ENCODE measurements around the gene GATAD2B.
"Not testable (repeated sequence)": the region's sequence is repeated elsewhere in the genome, so short reads cannot be mapped to it uniquely, and the experiment has no call there.

Gene GATAD2B

DNA sequence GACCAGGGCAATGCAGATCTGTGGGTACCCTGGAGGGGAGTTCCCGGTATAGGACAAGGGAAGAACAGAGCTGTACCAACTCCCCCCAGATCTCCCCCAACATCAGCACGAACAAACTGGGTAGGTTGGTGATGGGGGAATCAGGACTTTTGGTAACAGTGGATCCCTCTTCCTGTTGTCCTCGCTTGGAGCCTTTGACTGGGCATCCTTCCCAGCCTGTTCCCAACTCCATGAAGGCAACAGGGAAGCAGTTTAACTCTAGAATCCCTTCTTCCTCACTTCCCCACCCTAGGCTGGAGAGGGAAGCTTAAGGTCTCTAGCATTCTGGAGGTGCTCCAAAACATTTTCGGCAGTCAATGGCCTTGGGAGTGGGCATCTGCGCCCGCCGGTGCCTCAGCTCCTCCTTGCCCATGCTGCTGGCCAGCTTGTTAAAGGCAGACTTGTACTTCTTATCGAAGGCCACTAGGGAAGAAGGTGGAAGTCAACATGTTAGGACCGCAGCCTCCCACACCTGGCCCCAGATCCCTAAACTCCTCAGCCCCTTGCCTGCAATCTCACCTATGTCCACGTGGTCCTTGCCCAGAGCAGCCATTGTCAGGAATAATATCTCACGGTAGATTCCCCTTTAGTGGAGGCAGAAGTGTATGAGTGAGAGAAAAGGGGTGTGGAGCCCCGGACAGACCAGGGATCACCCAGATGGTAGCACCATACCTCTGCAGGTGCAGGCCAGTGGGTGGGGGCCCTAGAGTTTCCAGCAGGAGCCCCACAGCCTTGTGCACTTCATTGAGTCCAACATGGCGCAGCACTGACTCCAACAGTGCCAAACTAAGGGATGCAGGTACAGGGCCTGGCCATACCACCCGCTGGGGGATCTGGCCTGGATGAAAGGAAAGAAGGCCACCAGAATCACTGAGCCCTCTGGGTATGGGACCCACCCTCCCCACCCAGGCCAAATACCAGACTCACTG lies 7.5 kb upstream of the GATAD2B start:
- in situ Hi-C loops (cut with MboI; ENCODE audit: low sequenced_read_pairs), result no loop called here

DNA sequence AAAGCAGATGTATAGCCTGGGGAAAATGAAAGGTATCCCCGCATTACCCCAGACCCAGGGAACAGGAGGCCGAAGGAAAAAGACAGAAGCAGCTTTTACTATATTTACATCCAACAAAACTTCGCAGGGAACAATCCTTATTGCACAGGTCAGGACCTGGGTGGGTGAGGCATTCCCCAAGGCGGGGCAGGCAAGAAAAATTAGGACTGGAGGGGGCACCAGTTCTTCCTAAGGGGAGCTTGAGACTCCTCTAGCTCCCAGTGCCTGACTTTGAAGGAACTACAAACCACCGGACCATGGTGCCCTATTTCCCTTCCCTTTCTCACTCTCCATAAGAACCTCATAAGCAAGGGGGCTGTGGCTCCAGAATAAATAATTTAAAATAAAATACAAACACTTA lies 6.7 kb upstream of the GATAD2B start:
- in situ Hi-C loops (cut with MboI; ENCODE audit: low sequenced_read_pairs), result no loop called here

DNA sequence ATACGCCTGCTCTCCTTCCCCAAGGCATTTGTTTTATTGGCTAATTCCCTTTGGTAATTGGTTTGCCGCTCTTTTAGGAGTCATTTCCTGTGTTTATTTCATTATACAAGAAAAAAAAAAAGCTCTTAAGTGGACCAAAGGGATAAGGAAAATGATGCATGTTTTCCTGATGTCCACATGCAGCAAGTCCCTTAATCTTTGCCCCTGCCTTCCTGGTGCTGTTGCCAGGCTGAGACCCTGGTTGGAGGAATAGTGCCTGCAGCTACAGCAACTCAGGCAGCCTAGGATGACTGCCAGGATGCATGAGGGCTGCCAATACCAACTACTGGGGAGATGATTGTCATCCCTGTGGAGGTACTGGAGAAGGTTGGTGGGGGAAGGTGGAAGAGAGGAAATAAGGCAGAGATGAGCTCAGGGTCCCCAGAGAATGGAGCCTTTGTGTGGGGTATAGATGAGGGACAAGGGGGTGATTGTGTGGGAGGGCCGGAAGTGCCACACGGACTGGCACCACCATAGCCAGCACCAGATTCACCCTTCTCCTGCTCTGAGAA lies 6.1 kb upstream of the GATAD2B start:
- in situ Hi-C loops (cut with MboI; ENCODE audit: low sequenced_read_pairs), result no loop called here

DNA sequence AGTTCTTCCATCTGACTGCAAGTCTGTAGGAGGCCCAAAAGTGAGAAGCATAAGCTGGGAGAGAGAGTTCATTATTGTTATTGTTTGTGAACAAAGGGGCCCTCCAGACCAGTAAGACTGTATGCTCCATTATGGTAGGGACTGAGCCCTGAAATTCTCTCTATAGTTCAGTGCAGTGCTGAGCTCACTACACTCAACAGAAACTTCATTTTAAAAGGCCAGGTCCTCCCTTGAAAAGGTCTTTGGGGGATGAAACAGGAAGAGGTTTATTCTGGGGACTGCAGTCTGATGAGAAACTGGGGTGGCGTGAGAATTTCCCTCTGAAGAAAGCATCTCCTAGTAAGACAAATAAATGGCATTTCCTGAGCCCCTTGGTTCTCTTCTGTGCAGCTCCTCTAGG lies 5.5 kb upstream of the GATAD2B start:
- in situ Hi-C loops (cut with MboI; ENCODE audit: low sequenced_read_pairs), result no loop called here

DNA sequence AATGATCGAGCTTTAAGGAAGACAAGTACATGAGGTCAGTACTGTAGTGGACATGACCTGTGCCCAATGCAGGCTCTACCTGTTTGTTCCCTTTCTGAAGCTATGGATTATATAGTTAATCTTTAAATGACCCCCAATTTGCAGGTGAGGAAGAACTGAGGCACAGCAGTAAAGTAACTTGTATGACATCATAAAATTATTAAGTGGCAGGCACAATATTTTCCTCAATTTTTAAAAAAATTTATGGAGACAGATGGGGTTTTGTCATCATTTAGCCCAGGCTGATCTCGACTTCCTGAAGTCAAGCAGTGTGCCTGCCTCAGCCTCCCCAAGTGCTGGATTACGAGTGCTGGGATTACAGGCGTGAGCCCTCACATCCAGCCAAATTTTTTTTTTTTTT lies 3.6 kb upstream of the GATAD2B start:
- in situ Hi-C loops (cut with MboI; ENCODE audit: low sequenced_read_pairs), result no loop called here

DNA sequence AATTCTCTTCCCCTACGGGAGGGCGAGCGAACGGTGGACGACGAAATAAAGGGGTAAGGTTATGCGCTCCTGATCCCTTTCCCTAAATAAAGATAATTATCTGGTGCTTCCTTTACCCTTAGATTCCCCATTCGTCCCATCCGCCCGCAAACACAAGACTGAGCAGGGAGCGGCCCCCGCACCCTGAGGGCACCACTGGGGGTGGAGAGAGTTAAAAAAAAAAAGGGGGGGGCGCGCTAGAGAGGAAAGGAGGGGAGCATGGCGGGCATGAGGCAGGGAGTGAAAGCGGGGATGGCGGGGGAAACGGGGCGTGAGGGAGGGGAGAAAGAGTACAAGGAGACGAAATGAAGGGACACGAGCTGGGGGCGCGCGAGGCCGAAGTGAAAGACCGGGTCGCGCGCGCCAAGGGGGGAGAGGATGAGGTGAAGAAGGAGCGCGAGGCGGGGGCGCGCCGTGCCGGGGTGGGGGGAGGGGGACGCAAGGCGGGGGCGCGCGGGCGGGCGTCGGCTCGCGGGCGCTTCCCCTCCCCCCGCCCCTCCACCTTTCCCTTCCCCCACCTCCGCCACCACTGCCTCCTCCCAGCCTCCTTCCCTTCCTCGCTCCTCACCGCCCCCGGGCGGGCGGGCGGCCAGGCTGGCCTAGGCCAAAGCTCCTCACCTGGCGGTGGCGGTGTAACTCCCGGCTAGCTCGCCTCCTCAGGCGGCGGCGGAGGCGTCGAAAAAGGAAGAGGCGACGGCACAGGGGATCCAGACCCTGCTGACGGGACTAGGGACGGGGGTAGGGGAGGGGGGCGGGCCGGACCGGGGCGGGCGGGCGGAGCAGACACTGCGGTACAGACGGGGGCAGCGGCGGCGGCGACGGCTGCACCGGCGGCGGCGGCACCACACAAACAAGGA lies 448 bp downstream of the GATAD2B start:
- in situ Hi-C loops (cut with MboI; ENCODE audit: low sequenced_read_pairs), result no loop called here

DNA sequence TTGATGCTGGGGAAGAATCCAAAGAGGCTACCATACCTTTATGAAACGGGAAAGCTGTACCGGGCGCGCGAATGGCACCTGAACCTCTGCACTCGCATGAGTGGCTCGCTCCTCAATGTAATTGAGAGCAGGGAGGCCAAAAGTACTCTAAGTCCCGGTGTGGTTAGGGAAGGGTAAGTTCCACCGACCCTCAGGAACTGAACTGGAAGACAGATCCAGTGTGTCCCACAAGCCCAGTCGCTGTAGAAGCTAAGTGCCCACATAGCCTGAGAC lies 1.0 kb downstream of the GATAD2B start:
- in situ Hi-C loops (cut with MboI; ENCODE audit: low sequenced_read_pairs), result no loop called here

DNA sequence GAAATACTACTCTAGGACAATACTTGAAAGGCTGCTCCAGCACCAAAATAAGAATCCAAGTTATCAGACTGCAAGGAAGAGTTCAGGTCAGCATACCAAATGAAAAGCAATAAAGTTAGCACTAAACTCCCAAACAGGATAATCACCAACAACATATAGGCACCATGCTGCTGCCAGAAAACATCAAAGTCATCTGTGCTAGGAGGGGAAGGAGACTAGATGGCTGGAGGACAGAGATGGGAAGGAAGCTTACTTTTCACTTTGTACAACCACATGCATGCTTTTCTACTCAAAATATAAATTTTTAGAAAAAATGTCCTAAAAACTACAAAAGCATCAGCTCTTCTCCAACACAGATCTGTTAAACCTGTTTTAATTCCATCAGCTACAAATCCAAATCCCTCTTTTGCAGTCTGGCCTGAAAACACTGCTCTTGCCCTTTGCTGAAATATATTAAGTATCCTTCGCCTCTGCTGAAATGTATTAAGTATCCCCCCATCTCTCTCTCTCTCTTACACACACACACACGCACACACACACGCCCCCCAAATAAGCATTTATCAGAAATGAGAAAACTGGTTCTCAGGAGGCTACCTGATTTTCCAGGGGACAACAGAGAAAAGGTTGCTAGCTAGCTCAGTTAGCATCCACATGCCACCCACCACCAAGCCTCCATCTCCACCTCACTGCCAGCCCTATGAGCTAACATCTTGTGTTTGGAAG lies 1.5 kb downstream of the GATAD2B start:
- in situ Hi-C loops (cut with MboI; ENCODE audit: low sequenced_read_pairs), result no loop called here

DNA sequence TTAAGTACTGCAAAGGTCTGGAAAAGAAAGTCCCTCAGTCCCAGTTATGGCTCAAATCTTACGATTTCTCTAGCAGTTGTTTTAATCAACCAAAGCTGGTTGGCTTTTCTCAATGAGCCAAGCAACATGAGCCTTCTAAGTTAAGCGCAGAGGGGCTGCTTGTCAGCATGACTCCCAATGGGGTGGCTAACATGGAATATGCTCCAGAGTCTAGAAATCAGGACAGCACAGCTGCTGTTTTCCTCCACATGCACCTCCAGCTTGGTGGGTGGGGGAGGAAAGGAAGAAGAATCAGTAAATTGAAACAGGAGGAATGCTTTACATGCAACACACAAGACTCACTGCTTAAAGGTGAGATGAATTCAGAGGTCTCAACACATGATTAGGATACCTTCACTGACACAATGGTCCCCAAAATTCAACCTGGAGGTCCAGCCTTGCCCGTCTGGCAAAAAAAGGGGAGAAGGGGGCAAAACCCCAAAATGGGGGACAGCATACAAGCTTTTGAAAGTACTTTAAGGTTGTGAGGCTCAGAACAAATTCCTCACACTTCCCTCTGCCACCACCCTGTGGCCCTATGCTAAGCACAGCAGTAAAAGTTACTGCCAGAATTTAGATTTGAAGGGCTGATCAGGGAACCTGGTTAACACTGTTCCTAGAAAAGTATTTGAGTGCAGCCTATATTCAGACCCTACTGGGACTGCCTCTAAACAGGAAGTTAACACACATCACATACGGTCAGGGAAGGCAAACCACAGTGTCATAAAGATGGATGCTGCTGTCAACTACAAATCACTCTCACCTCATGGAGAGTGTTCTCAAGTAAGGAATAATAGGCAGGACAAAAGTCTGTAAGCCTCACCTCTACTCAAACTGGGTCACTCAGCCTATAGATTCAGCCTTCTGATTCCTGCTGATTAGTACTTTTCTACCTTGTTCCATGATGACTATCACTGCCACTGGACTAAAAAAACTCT lies 2.6 kb downstream of the GATAD2B start:
- in situ Hi-C loops (cut with MboI; ENCODE audit: low sequenced_read_pairs), result no loop called here

DNA sequence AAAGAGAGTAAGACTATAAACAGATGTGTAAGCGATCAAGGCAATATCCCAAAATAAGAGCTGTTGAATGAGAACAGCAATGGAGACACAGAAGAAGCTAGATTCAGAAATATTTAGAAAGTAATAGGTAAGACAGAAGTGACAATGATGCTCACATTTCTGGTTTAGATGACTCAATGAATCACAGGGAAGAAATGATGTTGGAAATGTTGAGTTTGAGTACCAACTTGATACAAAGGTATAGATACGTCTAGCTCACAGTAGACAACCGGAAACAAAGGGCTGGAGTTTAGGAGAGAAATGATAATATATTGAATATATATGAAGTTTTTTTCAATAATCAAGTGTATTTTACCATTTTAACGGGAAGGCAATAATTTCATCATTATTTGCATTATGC lies 6.5 kb downstream of the GATAD2B start:
- in situ Hi-C loops (cut with MboI; ENCODE audit: low sequenced_read_pairs), result no loop called here

DNA sequence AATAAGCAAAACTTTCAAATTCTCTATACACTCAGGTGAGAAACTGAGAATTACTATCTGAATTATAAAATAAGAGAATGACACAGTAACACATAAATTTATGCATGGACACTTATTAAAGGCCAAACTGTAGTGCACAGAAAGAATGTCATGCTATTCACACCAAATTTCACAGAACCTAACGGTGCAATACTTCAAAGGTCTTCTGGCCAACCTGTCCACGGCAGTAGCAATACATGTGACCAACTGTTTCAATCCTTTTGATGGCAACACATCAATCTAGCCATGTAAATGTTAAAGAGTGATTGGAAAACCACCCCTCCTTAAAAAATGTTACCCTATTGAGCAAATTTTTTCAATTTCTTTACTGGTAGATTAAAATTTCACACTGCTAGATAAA lies 10.4 kb downstream of the GATAD2B start:
- in situ Hi-C loops (cut with MboI; ENCODE audit: low sequenced_read_pairs), result no loop called here

DNA sequence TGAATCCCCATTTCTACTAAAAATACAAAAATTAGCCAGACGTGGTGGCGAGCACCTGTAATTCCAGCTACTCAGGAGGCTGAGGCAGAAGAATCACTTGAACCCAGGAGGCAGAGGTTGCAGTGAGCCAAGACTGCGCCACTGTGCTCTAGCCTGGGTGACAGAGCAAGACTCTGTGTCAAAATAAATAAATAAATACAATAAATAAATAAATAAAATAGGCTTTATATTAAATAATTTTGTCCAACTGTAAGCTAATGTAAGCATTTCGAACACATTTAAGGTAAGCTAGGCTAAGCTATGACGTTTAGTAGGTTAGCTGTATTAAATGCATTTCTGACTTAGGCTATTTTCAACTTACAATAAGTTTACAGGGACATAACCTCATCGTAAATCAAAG lies 12.2 kb downstream of the GATAD2B start:
- in situ Hi-C loops (cut with MboI; ENCODE audit: low sequenced_read_pairs), result not testable (repeated sequence)

DNA sequence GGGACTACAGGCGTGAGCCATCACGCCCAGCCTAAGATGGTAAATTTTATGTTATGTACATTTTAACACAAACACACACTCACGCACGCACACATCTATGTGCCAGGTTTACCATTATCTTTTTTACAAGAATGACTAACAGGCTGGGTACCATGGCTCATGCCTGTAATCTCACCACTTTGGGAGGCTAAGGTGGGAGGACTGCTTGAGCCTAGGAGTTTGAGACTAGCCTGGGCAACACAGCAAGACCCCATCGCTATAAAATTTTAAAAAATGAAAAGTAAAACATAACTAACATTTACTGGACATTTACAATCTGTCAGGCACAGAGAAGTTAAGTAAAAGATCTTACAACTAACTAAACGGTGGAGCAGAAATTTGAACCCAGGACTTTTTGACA lies 14.7 kb downstream of the GATAD2B start:
- in situ Hi-C loops (cut with MboI; ENCODE audit: low sequenced_read_pairs), result no loop called here

DNA sequence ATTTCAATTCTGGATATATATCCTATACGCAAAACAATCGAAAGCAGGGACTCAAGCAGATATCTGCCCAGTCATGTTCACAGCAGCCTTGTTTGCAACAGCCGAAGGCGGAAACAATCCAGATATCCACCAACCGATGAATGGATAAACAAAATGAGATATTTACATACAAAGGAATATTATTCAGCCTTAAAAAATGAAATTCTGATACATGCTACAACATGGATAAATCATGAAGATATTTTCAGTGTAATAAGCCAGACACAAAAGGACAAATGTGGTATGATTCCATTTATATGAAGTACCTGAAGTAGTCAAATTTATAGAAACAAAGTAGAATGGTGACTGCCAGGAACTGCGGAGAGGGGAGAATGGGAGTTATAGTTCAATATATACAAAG lies 15.6 kb downstream of the GATAD2B start:
- in situ Hi-C loops (cut with MboI; ENCODE audit: low sequenced_read_pairs), result no loop called here

DNA sequence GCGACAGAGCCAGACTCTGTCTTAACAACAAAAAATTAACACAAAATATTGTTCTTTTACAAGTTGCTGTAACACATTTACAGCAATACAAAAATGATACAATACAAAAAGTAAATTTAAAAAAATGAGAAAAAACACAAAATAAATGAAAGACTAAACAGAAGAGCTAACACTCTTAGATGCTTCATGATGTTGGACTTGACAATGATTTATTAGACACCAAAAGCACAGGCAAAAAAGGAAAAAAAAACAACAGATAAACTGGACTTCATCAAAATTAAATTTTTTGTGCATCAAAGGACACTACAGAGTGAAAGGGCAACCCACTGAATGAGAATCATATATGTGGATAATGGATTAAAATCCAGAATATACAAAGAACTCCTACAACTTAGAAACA lies 16.4 kb downstream of the GATAD2B start:
- in situ Hi-C loops (cut with MboI; ENCODE audit: low sequenced_read_pairs), result no loop called here

DNA sequence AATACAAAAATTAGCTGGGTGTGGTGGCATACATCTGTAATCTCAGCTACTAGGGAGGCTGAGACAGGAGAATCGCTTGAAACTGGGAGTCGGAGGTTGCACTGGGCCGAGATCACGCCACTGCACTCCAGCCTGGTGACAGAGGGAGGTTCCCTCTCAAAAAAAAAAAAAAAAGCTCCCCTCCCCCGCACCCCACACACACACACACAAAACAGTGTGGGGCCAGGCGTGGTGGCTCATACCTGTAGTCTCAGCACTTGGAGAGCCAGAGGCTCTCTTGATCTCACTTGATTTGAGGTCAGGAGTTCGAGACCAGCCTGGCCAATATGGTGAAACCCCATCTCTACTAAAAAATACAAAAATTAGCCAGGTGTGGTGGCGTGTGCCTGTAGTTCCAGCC lies 16.9 kb downstream of the GATAD2B start:
- in situ Hi-C loops (cut with MboI; ENCODE audit: low sequenced_read_pairs), result not testable (repeated sequence)

DNA sequence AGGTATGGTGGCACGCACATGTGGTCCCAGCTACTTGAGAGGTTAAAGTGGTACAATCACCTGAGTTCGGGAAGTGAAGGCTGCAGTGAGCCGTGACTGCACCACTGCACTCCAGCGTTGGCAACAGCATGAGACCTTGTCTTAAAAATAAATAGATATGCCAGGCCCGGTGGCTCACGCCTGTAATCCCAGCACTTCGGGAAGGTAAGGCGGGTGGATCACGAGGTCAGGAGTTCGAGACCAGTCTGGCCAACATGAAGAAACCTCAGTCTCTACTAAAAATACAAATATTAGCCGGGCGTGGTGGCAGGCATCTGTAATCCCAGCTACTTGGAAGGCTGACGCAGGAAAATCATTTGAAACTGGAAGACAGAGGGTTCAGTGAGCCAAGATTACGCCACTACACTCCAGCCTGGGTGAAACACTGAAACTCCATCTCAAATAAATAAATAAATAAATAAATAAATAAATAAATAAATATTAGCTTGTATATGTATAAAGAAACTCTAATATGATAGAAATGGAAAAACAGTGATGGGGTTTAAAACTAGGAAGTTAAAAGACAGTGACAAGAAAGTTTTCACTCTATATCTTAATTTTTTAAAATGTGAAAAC lies 18.8 kb downstream of the GATAD2B start:
- in situ Hi-C loops (cut with MboI; ENCODE audit: low sequenced_read_pairs), result no loop called here

DNA sequence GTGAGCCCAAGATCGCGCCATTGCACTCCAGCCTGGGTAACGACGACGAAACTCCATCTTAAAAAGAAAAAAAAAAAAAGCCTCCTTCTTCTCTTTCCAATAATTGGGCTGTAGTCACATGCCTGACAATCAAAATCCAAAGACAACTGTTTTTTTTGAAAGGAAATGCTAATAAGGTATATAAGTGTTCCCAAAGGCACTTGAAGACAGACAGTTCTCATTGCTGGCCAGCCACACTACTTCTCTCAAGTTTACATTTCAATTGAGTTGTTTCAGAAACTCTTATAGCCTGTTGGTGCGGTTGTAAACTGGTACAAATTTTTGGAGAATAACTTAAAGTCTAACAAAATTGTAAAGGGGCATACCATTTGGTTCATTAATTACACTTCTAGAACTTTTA lies 23.3 kb downstream of the GATAD2B start:
- in situ Hi-C loops (cut with MboI; ENCODE audit: low sequenced_read_pairs), result no loop called here

DNA sequence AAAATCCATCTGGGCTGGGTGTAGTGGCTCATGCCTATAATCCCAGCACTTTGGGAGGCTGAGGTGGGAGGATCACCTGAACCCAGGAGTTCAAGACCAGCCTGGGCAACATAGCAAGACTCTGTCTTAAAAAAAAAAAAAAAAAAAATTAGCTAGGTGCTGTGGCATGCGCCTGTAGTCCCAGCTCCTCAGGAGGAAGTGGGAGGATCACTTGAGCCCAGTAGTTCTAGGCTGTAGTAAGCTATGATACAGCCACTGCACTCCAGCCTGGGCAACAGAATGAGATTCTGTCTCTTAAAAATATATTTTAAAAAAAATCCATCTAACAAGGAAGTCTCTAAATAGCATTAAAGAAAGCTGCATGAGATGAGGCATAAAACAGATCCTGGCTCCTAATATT lies 26.9 kb downstream of the GATAD2B start:
- in situ Hi-C loops (cut with MboI; ENCODE audit: low sequenced_read_pairs), result not testable (repeated sequence)

DNA sequence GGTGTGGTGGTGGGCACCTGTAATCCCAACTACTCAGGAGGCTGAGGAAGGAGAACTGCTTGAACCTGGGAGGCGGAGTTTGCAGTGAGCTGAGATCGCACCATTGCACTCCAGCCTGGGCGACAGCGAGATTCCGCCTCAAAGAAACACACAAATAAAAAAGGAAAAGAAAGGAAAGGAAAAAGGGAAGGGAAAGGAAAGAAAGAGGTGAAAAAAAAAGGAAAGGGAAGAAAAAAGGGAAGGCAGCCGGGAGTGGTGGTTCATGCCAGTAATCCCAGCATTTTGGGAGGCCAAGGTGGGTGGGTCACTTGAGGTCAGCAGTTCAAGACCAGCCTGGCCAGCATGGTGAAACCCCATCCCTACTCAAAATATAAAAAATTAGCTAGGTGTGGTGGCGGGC lies 31.7 kb downstream of the GATAD2B start:
- in situ Hi-C loops (cut with MboI; ENCODE audit: low sequenced_read_pairs), result not testable (repeated sequence)

Data from HL-60/S4 (cell line).